Sciatic nerve (tissue), 2 donors: ENCODE results near the gene GHRHR. TPM values are rescaled to one million over a fixed set of nuclear protein-coding genes. Genes with fewer than 3 reads are reported as not detected.
A peak's percentile ranks its signal among the peaks of the same experiment; 100 is the strongest.

Experiments
- ATAC-seq: fragments of 200-7000 bp; cut with Tn5 transposase; one replicate; pipeline ENCODE4 v1.9.1; 2020; ENCODE audit warnings: mild to moderate bottlenecking, moderate library complexity
- DNase-seq: peaks from one replicate; pipeline ENCODE4 v3.0.0-alpha.2; 2020; ENCODE audit warnings: low spot score
- intact Hi-C: fragments of 100-400 bp; cut with DNase I; formaldehyde crosslinking; loops from one replicate; pipeline ENCODE4 v1.14.2; 2022
- total RNA-seq: library from RNA; stranded (reverse); fragmentation: NEBNext Ultra II Directional; extraction: Animal tissue kit (Norgen Biotek cat#: 25700); gene quantifications from one replicate; pipeline ENCODE4 v1.2.1, GENCODE V29; 2021
- donor health status: DM: no; HTN: no; CAD: no.
- donor health status: DM: no; HTN: no; CAD: no.

GHRHR gene
- total RNA-seq, 1 donor from 2014 or later, result 1.2 TPM

DNA sequence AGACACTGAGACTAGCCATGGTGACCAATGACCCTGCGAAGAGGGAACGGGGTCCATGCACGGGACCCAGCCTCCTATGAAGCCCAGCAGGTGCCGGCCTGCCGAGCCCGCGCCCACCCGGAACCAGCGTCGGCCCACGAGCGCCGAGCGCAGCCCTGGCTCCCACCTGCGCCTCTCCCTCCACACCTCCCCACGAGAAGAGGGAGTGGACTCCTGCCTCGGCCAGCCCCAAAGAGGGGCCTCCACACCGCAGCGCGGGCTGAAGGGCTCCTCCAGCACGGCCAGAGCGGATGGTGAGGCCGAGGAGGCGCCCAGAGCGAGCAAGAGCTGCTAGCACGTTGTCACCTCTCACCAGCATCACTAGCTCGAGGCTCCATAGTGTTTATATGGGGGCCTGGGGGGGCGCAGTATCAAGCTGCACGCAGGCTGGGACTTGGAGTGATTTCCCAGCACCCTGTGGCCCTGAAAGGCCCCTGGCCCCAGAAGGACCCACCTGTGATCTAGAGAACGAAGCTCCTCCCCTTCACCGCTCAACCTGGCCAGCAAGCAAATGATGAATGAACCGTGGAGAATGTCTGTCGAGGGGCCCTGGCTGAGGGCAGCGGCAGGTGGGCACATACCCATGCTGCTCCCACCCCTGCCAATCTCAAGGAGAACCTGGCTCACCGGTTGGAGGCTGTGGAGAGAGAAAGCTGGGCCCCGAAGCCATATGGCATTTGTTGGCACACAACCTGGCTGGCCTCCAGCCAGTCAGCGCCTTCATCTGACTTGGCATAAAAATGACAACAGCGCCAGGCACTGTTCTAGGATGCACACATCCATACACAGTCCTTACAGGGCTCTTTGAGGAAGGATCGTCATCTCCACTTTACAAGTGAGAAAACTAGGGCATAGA is 30.7 kb downstream of the GHRHR start:
- no peak for DNase-seq
- intact Hi-C loops, result no loop called here
- no peak for ATAC-seq

DNA sequence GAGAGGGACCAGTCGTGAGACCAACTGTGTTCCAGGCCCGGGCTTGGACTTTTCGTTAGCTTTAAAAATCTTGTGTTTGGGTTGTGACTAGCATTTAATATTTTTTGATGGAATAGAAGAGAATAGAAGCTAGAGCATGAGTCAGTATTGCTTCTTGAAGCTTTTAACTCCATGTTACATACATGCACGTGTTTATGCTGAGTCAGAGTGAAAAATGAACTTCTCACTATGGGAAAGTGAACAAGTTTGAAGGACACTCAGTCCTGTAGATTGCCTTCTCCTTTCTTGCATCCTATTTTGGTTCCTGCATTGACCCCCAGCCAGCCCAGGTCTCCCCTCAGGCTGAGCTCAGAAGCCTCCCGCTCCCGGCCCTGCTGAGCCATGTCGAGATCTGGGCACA is 31.8 kb downstream of the GHRHR start:
- intact Hi-C loops, result no loop called here
- DNase-seq (no peak), ATAC-seq (no peak)

DNA sequence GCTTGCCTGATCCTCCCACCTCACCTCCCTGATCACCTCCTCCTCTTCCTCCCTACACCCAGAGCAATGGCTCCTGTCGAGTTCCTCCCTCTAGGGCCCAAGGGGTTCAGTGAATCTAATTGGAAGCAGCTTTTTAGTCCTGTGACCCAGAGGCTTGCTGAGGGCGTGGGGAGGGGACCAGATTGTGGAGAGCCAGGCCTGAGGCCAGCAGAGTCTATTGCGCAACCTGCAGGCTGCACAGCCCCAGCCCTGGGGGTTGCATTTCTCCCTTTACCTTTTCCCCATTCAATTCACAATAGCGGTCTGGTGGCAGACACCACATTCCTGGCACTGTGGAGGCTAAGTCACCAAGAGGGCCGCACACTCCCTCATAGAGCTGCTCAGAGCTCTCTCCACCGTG is 32.5 kb downstream of the GHRHR start:
- intact Hi-C loops, result no loop called here
- DNase-seq (no peak), ATAC-seq (peak; percentile 87)

GRCh38 chr7:30996883-30997282 is 33.1 kb downstream of the GHRHR start:
- intact Hi-C loops, result no loop called here

DNA sequence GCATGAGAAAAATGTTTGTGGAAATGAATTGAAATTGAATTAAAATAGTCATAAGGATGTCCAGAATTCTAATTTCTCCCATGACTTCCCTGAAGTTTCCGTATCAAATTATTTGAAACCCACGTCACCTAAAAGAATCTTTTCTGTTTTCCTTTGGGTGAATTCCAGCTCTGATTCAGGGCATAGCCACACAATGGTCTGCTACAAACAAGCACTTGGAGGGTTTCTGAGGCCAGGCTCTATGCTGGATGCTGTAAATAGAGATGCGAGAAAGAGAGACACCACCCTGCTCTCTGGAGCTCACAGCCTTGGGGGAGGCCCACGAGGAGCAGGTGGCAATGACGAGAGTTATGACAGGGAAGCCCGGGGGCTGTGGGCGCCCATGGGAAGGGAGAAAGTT is 33.6 kb downstream of the GHRHR start:
- DNase-seq (no peak), ATAC-seq (no peak)

More at GRCh38 chr7:30996883-30997282, 33.1 kb downstream of the GHRHR start:
- DNase-seq (no peak), ATAC-seq (no peak)

DNA sequence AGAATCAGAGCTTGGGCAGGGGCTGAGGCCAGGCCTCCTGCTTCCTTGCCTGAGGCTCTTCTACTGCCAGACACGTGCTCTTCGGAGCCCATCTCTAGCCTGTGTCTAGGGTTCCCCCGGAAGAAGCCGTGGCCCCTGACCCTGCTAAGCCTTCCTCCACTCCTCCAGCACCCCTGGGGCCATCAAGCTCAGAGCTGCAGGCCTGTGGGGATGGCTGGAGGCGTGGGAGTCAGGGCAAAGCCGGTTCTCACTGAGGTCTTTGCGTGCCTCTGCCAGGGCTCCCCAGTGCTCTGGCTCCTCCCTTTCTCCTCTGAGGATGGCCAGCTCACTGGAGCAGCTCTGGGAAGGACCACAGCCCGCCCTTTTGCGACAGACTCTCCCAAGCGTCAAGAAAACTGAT is 34.4 kb downstream of the GHRHR start:
- ATAC-seq (no peak), DNase-seq (no peak)
- intact Hi-C loops, result no loop called here

More for the DNA sequence above, 33.6 kb downstream of the GHRHR start:
- intact Hi-C loops, result no loop called here

DNA sequence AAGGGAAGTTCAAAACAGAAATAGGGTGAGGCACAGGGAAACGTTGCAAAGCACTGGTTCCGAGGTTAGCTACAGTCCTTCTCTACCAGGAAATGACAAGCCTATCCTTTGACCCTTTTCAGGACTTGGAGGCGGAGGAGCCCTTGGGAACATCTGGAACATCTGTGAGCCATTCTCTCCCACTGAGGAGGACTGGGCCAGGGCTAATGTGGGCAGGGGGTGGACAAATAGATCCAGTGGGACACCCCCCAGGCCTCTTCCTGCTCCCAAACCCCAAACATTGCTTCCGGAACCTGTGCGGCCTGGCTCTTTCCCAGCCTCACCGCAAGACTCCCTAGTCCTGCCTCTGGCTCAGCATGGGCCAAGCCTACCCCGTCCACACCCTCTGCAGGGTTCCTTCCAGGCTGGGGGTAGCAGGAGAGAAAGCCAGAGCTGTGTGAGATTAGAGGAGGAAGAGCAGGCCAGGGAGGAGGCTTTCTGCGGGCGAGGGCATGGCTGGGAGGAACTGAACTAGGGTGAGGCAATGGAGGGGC is 36.5 kb downstream of the GHRHR start:
- intact Hi-C loops, result loop anchor here (10.0 kb wide), 1 partner anchor 1425 kb away; no protein-coding TSS in a partner anchor
- ATAC-seq, result peak; percentile 73
- no peak for DNase-seq

DNA sequence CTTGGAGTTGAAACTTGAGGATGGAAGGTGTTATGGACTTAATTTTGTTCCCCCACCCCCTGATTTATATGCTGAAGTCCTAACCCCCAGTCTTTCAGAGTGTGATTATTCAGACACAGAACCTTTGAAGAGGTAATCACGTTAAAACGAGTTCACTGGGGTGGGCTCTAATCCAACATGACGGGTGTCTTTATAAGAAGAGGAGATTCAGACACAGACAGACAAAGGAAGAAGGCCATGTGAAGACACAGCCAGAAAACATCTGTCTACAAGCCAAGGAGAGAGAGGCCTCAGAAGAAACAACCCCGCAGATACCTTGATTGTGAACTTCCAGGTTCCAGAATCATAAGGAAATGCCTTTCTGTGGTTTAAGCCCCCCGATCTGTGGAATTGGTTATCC is 37.0 kb downstream of the GHRHR start:
- no peak for DNase-seq
- intact Hi-C loops, result loop anchor here (10.0 kb wide), 1 partner anchor 1424 kb away; no protein-coding TSS in a partner anchor
- no peak for ATAC-seq

DNA sequence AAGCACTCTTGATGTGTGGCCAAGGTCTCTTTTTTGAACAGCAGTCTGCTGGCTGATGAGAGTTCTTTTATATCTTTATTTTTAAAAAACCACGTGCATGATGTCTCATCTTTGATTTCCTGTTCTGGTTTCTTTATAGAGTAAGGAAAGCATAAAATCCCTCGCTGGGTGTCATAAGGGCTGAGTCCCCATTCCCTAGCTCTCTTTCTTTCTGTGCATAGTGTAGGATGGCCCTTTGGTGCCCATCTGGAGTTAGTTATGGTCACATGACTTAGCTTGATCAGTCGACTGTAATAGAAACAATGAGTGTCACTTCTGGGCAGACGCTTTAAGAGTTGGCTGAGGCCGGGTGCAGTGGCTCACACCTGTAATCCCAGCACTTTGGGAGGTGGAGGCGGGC is 38.5 kb downstream of the GHRHR start:
- DNase-seq (no peak), ATAC-seq (no peak)
- intact Hi-C loops, result loop anchor here (10.0 kb wide), 1 partner anchor 1423 kb away; no protein-coding TSS in a partner anchor

GRCh38 chr7:31003097-31003496 is 39.3 kb downstream of the GHRHR start:
- ATAC-seq (no peak), DNase-seq (no peak)
- intact Hi-C loops, result loop anchor here (10.0 kb wide), 1 partner anchor 1422 kb away; no protein-coding TSS in a partner anchor

DNA sequence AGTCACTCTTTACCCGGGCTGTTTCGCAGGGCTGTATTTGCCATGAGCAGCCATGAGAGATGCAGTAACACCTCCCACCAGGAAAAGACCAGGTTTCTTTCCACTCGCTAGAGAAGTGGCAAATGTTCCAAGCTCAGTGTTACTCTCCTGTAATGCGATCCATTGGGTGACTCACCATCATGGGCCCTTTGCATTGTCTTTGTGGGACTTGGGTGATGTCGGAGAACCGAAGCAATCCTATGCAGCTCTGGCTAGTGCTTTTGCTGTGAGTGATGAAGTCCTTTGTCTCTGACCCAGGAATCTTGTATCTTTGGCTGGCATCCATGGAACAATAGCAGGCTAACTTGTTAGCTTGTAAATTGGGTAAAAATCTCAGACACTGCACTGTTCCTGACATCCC is 40.0 kb downstream of the GHRHR start:
- ATAC-seq (no peak), DNase-seq (no peak)
- intact Hi-C loops, result loop anchor here (10.0 kb wide), 1 partner anchor 1421 kb away; no protein-coding TSS in a partner anchor

GRCh38 chr7:31004393-31004792 is 40.6 kb downstream of the GHRHR start:
- DNase-seq (no peak), ATAC-seq (no peak)
- intact Hi-C loops, result loop anchor here (10.0 kb wide), 1 partner anchor 1420 kb away; no protein-coding TSS in a partner anchor

GRCh38 chr7:31006857-31007256 is 43.1 kb downstream of the GHRHR start:
- no peak for DNase-seq
- intact Hi-C loops, result loop anchor here (10.0 kb wide), 1 partner anchor 1418 kb away; no protein-coding TSS in a partner anchor

GRCh38 chr7:31007634-31008033 is 43.9 kb downstream of the GHRHR start:
- intact Hi-C loops, result loop anchor here (10.0 kb wide), 1 partner anchor 1417 kb away; no protein-coding TSS in a partner anchor
- DNase-seq (no peak), ATAC-seq (no peak)

More at GRCh38 chr7:31006857-31007256, 43.1 kb downstream of the GHRHR start:
- ATAC-seq, result no peak

DNA sequence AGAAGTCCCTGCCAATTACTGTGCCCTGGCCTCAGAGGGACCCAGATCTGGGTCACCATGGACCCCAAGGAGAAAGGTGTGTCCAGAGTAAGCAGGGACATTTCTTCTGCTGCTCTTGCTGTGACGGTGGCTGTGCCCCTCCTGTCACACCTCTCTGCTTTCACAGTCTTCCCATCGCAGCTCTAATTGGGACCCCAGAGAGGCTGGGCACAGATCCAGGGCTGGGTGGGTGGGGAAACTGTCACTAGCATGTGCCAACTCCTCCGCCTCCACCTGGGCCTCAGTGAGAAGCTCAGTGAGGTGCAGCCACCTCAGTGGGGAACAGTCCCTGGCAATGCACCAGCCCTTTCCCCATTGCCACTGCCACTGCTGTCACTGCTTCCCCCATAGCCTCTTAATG is 51.1 kb downstream of the GHRHR start:
- ATAC-seq (no peak), DNase-seq (no peak)
- intact Hi-C loops, result no loop called here

GRCh38 chr7:31017032-31017675 is 53.4 kb downstream of the GHRHR start:
- peak; percentile 13 for ATAC-seq

GRCh38 chr7:31017721-31018120 is 54.0 kb downstream of the GHRHR start:
- intact Hi-C loops, result no loop called here
- ATAC-seq (no peak), DNase-seq (no peak)

More at GRCh38 chr7:31017032-31017675, 53.4 kb downstream of the GHRHR start:
- intact Hi-C loops, result no loop called here
- DNase-seq, result no peak

- DNase-seq (no peak), ATAC-seq (no peak)
Observed at GRCh38 chr7:31019509-31019908, 55.8 kb downstream of the GHRHR start.

DNA sequence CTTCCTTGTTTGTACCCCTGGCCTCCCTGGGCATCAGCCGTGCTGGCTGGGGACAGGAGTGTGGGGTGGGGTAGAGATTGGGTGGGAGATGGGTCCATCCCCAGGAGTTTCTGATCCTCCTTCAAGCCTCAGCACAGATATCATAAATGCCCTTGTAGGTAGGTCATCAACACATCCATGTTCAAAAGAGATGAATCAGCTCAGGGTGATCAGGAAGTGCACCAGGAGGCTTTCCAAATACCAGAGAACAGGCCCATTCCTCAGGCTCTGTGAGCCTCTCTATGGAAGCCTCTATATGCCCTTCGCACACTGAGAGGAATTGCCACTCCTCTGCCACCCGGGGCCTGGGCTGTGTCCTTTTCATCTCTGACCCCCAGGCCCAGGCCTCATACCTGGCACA is 56.4 kb downstream of the GHRHR start:
- intact Hi-C loops, result no loop called here
- ATAC-seq (no peak), DNase-seq (no peak)

More at GRCh38 chr7:31019509-31019908, 55.8 kb downstream of the GHRHR start:
- intact Hi-C loops, result no loop called here
